M059J (cell line): ENCODE measurements around the gene IFIT1B. TPM values are rescaled to one million over a fixed set of nuclear protein-coding genes. Genes with fewer than 3 reads are reported as not detected.
A peak's percentile ranks its signal among the peaks of the same experiment; 100 is the strongest.

Experiments used
- DNase-seq: peaks from one replicate; pipeline ENCODE4 v3.0.0-alpha.2; 2012; ENCODE audit warnings: low read depth
- total RNA-seq: library from RNA; depleted of rRNA; stranded (reverse); fragments of >200 nt; shearing (Covaris generic); gene quantifications from 2 replicates; pipeline ENCODE4 v1.2.3, GENCODE V29; 2014

The IFIT1B gene
- total RNA-seq, 1 experiment from 2014 or later: 0.76 TPM

DNA sequence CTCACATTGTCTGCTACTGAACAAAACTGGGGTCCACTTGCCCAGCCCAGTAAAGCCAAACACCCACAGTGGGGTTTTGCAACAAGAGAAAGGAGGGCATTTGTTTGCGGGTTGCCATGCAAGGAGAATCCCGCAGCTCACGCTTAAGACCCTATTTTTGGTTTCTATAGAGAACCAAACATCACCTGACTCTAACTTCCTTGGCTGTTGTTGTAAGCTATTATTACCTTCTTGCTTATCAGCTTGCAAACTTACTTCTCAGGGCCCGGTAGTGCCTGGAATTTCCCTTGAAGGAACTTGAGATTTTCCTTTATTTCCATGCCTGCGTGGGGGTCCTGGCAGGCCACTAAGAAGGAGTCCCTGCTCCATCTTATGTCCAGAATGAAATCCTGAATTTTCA lies 29.4 kb upstream of the IFIT1B start:
- DNase-seq: no peak

DNA sequence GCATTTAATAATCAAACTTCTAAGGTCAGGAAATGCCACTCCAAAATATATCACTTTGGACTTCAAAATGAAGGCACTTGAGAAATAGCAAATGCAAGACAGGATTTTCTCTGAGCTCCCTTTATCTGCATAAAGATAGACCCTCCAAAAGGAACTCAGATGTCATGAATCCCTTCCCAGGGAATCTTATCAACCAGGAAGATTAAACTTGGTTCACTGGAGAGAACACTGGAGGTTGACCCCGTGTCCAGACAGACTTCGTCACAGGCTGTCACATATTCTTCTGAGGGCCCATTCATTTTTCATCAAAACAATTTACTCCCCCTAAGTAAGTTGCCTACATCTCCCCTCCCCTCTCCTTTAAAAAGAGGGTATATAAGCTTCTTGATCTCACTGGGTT lies 28.9 kb upstream of the IFIT1B start:
- no peak for DNase-seq

DNA sequence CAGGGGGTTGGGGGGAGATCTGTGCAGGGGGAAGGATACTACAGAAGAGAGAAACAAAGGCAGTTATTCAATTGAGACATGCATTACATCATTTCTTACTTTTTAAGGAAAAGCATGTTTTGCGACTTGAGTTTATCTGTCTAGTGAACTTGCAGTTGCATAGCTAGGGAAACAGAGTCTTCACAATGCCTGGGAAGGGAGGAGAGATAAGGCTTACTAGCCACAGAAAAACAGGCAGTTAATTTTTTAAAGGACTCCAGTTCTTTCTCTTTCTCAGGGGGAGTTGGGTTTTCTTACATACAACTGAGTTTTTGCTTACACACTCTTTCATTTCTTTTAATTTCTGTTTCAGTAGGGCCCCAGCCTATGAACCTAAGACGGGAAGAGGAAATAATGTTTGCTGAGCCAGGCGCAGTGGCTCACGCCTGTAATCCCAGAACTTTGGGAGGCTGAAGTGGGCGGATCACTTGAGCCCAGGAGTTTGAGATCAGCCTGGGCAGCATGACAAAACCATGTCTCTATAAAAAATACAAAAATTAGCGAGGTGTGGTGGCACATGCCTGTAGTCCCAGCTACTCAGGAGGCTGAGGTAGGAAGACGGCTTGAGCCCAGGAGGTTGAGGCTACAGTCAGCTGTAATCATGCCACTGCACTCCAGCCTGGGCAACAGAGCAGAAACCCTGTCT lies 27.1 kb upstream of the IFIT1B start:
- DNase-seq: peak; percentile 55

DNA sequence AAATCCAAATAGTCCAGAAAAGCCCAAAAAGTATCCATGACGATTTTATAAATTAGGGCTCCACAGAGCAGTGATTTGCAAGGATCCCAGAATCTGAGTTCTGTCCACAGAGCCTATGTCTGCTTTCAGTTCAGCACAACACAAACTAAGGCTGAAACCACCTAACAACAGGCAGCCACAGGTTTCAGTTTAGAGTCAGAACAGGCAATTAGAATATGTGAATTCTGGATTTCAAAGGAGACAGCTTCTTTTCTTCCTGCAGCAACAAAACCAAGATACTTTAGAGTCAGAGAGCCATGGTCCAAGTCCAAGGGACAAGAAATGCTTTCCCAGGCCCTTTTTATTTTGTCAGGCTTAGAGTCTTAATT lies 26.5 kb upstream of the IFIT1B start:
- DNase-seq: peak; percentile 57

DNA sequence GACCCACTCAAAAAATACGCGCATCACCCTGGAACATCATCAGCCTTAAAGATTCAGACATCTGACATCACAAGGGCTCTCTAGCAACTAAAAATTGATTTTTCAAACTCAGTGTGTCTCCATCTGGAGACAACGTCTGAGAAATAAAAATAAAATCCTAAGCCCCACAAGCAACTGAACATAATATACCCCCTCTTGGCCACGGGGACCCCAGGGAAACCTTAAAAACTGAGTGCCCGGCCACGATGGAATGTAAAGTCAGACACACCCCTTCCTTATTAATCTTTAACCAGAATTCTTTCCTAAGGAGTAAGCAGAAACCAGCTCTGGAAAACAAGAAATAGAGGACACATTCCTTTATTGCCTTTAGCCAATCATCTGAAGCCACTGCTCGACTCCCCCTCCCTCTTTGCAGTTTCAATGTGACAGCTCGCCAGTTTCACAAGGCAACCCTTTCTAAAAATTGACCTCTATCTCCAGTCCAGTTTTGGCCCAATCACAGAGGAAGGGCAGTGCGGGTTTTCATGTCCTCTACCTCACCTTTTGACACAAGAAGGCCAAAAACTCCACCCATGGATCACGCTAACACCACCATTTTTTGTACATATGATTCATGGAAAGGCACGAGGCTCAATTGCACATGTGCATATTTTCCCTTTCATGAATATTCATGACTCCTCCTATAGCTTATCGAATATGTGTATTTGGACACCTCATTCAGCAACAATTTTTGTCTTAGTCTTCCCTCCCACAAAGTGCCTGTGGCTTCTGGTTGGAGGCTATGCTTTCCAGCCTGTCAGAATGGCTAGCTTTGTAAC lies 25.9 kb upstream of the IFIT1B start:
- peak; percentile 94 for DNase-seq

DNA sequence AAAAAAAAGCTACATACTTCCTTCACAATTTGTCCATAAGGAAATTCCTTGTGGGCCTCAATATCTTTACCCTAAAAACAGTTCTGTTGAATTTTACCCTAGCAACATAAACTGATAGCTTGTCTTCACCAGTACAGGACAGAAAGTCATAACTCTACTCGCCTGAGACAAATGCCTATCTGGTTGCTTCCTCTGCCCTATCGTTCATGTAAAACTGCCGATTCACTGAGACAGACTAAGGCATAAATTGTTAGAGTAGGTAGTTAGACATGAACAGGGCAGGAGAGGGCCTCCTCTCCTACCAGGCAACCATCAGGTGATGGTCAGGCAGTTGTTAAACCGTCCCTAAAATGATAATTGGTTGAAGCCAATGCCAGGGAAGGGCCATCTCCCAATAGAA lies 25.1 kb upstream of the IFIT1B start:
- no peak for DNase-seq

DNA sequence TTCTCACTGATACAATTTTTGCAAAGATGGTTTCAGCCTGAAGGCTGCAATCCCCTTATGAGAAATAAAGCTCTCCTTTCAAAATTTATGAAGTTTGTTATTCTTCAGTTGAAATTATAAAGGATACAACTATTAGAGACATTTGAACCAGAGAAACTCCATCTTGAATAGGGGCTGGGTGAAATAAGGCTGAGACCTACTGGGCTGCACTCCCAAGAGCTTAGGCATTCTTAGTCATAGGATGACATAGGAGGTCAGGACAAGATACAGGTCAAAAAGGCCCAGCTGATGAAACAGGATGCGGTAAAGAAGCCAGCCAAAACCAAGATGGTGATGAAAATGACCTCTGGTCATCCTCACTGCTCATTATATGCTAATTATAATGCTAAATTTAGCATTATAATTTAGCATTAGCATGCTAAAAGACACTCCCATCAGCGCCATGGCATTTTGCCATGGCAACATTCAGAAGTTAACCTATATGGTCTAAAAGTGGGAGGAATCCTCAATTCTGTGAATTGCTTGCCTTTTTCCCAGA lies 22.4 kb upstream of the IFIT1B start:
- DNase-seq: peak; percentile 80

DNA sequence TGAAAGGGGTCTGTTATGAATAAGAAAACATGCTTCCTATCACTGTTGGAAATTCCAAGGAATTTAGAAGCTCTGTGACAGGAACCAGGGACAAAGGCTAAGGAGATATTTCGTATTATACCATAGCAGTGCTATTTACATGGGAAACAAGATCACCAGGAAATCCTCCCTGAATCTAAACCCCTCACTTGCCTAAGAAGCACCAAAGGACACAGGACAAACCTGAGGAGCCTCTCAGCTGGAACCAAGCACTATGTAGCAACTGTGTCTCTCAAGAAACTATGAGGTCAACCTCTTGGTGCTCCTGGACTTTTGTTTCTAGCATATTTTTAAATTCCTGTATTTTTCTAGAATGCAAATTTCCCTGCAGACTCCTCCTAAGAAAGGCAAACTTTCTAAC lies 20.8 kb upstream of the IFIT1B start:
- no peak for DNase-seq

DNA sequence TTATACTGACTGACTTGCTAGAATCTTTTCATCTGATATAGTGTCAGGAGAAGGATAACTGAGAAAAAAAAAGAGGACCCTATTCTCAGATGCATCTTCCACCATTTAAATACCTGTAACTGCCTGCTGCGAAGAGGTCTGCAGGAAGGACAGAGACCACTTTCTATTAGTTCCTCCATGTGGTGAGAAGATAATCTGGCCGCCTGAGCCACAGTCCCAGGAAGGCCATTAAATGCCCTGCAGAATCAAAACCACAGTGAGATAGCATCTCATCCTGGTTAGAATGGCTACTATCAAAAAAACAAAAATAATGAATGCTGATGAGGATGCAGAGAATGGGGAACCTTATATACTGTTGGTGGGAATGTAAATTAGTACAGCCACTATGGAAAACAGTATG lies 19.9 kb upstream of the IFIT1B start:
- DNase-seq: peak; percentile 36

DNA sequence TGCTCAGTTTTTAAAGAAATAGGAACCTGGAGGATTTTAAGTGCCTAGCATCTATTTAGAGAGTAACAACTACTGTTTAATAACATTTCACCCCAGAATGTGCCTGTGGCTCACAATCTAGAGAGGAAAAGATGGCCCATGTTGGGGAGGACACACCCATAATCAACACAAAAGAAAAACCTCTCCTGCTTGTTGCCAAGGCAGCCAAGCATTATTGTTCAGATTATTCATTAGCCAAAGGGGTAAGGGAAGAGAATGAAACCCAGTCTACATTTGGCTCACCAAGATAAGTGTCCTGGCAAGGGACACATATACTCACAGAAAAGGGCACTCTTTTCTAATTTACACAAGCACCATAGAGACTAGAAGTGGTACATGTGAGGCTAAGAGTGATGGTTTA lies 17.7 kb upstream of the IFIT1B start:
- DNase-seq: no peak

DNA sequence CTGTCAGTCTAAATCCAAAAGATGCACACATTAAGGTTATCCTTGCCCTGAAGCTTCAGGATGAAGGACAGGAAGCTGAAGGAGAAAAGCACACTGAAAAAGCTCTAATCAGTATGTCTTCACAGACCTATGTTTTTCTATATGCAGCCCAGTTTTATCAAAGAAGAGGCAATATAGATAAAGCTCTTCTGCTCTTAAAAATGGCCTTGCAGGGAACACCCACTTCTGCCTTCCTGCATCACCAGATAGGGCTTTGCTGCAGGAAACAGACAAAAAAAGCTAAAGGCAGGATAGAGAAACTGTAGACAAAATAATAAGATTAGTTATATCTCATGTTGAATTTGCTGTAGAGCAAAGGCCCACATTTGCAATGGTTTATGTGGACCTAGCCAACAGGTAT lies 14.9 kb upstream of the IFIT1B start:
- DNase-seq: no peak

DNA sequence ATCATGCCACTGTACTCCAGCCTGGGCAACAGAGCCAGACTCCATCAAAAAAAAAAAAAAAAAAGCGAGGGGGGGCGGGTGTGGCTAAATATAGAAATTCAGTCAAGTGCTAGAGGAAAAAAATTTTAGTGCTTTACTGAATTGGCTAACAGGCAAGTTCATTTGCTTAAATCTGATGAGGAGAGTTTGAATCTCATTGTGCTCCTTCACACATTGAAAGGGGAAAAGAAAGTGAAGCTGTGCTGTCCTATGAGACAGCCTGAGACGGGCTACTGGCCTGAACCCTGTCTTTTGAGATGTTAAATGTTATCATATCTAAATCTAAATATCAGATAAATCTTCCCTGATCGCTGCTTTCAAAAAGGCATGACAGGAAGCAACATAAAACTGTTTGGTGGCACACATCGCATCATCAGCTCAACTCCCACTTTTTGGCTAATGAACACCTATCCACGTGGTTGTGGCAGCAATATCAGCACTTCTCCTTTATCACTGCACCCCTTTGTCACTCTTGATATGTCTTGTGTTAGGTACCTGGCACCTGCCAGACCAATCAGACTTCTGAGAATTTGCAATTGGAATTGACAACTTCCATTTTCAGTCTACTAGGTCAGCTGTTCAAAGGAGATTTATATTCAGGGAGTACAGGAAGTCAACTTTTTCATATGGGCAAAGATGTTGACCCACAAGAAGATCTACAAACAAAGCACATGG lies 14.0 kb upstream of the IFIT1B start:
- DNase-seq: no peak

DNA sequence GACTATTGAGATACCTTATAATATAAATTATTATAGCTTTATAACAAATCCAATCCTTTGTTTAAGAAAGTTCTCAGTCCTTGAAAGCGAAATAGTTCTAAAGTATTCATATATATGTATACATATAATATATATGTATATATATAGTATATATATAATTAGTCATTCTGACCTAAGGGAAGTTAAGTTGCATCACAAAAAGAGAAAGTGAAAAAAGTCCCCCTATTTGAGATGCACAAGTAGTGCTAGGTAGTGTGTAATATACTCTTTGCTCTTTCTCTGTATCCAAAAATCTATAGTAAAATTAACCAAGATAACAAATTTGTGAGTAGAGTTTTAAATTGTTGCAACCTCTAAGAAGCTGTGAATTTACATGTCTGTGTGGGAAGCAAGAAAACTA lies 13.3 kb upstream of the IFIT1B start:
- DNase-seq: no peak

DNA sequence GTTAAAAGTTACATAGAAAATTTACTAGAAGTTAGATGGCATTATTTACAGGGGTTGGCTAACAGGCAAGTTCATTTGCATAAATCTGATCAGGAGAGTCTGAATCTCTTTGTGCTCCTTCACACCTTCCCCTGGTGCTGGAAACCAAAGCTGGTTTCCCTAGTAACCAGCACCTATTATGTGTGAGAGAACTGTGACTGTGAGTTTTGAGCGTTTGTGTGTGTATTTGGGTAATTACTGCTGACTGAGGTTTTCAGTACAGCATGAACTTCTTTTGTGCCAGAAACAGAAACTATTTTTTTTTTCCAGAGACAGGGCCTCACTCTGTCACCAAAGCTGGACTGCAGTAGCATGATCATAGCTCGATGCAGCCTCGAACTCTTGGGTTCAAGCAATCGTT lies 10.3 kb upstream of the IFIT1B start:
- peak; percentile 49 for DNase-seq

DNA sequence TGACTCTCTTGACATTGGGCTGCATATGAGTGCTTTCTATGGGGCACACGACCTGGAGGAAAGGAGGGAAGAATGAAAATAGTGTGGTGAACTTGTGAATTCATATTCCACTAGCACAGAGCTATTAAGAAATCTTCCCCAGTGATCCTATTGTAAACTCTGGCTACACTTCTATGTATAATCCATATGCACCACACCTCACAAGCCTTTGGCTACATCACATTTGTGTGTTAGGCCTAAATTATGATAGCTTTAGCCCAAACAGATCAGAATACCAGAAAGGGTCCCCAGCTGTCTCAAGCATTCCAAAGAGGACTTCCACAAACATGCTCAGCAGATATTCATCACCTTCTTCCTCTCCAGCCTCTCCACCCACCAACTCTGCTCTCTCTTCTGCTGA lies 9.7 kb upstream of the IFIT1B start:
- DNase-seq: no peak

DNA sequence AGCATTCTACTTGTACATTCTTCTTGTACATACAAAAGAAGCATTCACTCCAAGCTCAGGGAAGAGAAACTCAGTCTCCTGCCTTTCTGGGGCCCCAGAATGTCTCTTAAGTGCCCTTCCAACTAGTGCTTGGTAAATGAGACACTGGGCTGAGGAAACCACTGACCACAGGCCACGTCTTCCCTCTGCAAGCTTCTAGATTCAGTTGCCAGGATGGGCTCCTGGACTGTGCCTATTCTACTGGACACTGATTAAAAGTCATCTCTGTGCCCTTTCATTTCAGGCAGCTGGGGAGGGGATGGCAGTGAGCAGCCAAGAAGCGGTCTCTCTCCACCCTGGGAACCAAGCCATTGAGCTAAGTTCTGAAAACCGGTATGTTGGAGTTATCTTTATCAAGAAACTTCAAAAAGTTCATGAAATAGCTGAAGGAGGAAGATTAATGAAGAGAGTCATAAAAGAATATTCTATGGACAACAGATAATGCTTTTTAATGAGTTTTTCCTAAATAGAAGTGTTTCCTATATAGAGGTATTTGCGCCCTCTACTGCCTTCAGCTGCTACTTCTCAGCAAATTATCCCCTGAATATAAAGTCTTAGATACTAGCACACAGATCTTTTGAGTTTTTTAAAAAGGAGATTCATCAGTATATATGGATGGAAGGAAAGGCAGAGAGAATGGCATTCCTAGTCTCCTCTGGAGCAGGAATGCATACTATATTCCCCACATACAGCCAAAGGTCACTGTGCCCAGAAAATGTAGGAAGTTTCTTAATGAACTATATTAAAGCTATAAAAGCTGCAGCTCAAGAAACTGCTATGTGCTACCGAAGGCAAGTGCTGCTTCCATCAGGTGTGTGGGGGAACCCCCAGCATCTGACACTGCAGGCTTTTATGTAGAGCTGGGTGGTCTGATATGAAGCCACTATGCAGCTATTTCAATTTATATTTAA lies 8.4 kb upstream of the IFIT1B start:
- DNase-seq: peak; percentile 77

DNA sequence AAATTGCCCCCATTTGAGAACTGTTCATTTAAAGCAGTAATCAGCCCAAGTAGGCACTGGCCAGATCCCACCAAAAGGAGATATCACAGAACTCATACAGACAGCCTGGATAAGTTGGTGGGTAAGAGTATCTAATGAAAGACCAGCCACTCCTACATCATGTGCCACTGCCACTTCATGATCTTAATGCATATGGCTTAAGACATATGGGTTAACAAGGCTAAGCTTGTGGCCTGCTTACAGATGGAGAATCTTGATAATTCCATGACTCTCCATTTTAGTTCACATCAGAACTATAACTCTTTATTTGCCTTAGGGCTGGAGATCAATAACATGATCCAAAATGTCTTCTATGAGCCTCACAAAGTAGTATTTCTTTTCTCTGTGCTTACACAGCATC lies 6.8 kb upstream of the IFIT1B start:
- DNase-seq: no peak

DNA sequence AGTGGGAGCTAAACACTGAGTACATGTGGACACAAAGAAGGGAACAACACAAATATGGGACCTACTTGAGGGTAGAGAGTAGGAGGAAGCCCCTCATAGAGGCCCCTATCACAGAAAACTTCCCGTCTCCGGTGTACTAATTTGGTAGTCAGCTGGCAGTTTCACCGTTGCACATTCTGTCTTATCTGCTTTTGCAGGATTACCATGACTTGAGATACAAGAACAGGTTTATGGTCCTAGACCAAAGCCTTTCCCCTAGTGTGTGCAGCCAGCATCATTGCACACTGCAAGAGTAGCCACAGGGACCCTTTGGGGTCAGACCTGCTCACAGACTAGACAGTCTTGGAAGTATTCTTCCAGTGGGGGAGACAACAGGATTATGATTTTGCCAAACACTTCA lies 5.9 kb upstream of the IFIT1B start:
- DNase-seq: no peak

DNA sequence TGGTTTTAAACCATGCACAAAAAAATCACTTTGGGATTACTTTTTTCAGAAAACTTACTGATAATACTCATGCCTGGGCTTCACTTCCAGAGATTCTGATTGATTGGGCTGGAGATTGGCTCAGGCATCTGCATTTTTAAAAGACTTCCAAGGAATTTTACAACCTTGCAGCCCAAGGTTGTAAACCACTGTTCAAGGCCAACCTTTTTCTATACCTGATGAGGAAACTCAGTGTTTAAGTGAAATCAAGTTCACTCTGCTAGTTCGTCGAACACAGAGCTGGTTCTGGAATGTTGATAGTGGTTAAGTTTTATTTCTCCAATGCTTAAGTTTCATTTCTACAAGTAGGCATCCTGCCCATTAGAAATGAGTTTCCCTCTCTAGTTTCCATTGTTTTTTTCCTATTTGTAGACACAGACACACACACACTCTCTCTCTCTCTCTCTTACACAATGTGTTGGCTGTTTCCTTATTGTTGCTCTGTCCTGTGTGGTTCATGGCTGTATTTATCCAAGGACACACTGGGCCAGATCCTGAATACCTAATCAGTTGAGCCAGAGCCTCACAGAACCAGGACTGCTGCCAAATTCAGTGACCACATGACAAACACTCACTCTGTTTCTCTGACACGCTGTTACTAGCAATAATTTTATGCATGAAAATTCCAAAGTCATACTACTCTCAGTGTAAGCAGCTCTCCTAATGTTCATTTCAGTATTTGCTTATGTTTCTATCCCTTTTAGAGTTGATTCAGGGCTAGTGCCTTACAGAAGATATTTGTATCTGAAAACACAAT lies 3.7 kb upstream of the IFIT1B start:
- peak; percentile 96 for DNase-seq

DNA sequence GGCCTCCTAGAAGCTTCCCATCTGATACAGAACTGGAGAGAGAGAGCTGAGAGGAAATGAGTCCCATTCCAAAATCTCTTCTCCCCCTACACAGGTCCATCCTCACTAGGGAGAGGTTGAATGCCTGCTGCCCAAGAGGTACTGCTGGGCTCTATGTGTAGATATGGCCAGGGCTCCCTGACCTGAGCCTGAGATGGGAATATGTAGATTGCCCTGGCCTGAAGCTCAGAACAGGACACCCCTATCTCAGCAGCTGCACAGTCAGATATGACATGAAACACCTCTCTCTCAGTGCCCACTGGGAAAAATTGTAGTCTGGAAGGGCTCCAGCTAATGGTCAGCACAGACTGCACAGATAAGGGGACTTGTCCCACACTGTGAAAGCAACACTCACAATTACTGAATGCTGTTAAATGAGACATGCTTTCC lies 3.1 kb upstream of the IFIT1B start:
- DNase-seq: no peak

DNA sequence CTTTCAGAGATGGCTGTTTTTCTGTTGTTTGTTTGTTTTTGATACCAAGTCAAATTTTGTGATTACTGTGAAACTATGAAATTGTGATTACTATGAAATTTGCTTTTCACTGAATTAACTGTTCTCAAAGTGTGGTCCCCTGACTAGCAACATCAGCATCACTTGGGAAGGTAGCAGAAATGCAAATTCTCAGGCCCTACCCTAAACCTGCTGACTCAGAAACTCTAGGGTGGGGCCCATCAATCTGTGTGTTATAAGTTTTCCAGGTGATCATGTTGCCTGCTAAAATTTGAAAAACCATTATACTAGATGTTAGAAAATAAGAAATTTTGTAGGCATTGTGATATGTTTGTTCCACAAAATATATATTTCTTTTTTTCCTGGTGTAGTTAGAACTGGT lies 1.2 kb downstream of the IFIT1B start:
- no peak for DNase-seq
